ENCODE measurements around the gene GRIK2. TPM values are rescaled to one million over a fixed set of nuclear protein-coding genes. Genes with fewer than 3 reads are reported as not detected.

The GRIK2 gene
- total RNA-seq, 4 donors from 2014 or later = 0.47 to 7.8 (median 1.7) TPM

- no peak for TF ChIP-seq CTCF (IDR thresholded peaks at IDR 0.05)
- DNase-seq (ENCODE audit: low spot score) (no peak), ATAC-seq (ENCODE audit: low FRiP score) (no peak)
These were observed 390.6 kb downstream of the GRIK2 start for GRCh38 chr6:101784094-101784493.

GRCh38 chr6:101799531-101799930, 406.0 kb downstream of the GRIK2 start:
- no peak for TF ChIP-seq CTCF (IDR thresholded peaks at IDR 0.05)
- DNase-seq (ENCODE audit: low spot score) (no peak), ATAC-seq (ENCODE audit: low FRiP score) (no peak)

GRCh38 chr6:101800598-101800997, 407.1 kb downstream of the GRIK2 start:
- no peak for ATAC-seq (ENCODE audit: low FRiP score)
- TF ChIP-seq CTCF (IDR thresholded peaks at IDR 0.05) = no peak
- no peak for DNase-seq (ENCODE audit: low spot score)

- TF ChIP-seq CTCF (IDR thresholded peaks at IDR 0.05) = no peak
- DNase-seq (ENCODE audit: low spot score) = no peak
- ATAC-seq (ENCODE audit: low FRiP score) = no peak
These were observed 409.6 kb downstream of the GRIK2 start for GRCh38 chr6:101803136-101803535.

GRCh38 chr6:101806241-101806640, 412.7 kb downstream of the GRIK2 start:
- ATAC-seq (ENCODE audit: low FRiP score) = no peak
- no peak for TF ChIP-seq CTCF (IDR thresholded peaks at IDR 0.05)
- DNase-seq (ENCODE audit: low spot score) = no peak

- ATAC-seq (ENCODE audit: low FRiP score) = no peak
- DNase-seq (ENCODE audit: low spot score) = no peak
- no peak for TF ChIP-seq CTCF (IDR thresholded peaks at IDR 0.05)
These were observed 417.6 kb downstream of the GRIK2 start for GRCh38 chr6:101811108-101811507.

- no peak for DNase-seq (ENCODE audit: low spot score)
- no peak for TF ChIP-seq CTCF (IDR thresholded peaks at IDR 0.05)
- no peak for ATAC-seq (ENCODE audit: low FRiP score)
These were observed 423.2 kb downstream of the GRIK2 start for GRCh38 chr6:101816716-101817115.

All from omental fat pad (tissue), 4 donors.